Mesothelial cell of epicardium (in vitro differentiated cells): ENCODE results near the gene TRIM8. TPM values are rescaled to one million over a fixed set of nuclear protein-coding genes. Genes with fewer than 3 reads are reported as not detected.
A peak's percentile ranks its signal among the peaks of the same experiment; 100 is the strongest.

Experiments used
- DNase-seq, 2 experiments: peaks; one replicate each; pipeline ENCODE4 v3.0.0; 2021; ENCODE audit warnings: low spot score in 2 of 2; ENCODE audit not compliant: unreplicated experiment in 2 of 2
- H3K27ac Mint-ChIP-seq: 2 replicates; pipeline ENCODE4 v1.8.0; 2021; ENCODE audit warnings: mixed read lengths
- H3K27me3 Mint-ChIP-seq: 2 replicates; pipeline ENCODE4 v1.8.0; 2021; ENCODE audit warnings: low read depth, mixed read lengths
- H3K36me3 Mint-ChIP-seq: 2 replicates; pipeline ENCODE4 v1.8.0; 2021; ENCODE audit warnings: mixed read lengths
- H3K4me1 Mint-ChIP-seq: 2 replicates; pipeline ENCODE4 v1.8.0; 2021; ENCODE audit warnings: mixed read lengths
- H3K4me3 Mint-ChIP-seq: 2 replicates; pipeline ENCODE4 v1.8.0; 2021; ENCODE audit warnings: mild to moderate bottlenecking, moderate library complexity, mixed read lengths
- H3K9me3 Mint-ChIP-seq: 2 replicates; pipeline ENCODE4 v1.8.0; 2021; ENCODE audit warnings: mixed read lengths
- CTCF ChIP-seq: fragments of 200-600 bp; sonication (generic); IDR thresholded peaks from one replicate; pipeline ENCODE4 v1.5.0; 2021; ENCODE audit warnings: antibody characterized with exemption; ENCODE audit not compliant: unreplicated experiment
- total RNA-seq: library from RNA; stranded (reverse); gene quantifications from 3 replicates; pipeline ENCODE4 v1.2.1, GENCODE V29; 2021

The TRIM8 gene
- total RNA-seq, 1 donor from 2014 or later: 79.2 TPM

GRCh38 chr10:102627291-102627735 is 17.0 kb upstream of the TRIM8 start:
- DNase-seq: no peak
- Mint-ChIP-seq H3K36me3 (peaks cover 18% of the 10 kb centered on the region), H3K27me3 (no peaks in the 10 kb centered on the region), H3K4me1 (peaks cover 57% of the 10 kb centered on the region), H3K4me3 (peak overlapping the region; percentile 46), H3K27ac (peak overlapping the region; percentile 100), H3K9me3 (no peaks in the 10 kb centered on the region)
- TF ChIP-seq CTCF: no peak

- Mint-ChIP-seq H3K27ac (peak overlapping the region; percentile 100), H3K4me1 (peaks cover 62% of the 10 kb centered on the region), H3K4me3 (peak overlapping the region; percentile 46), H3K36me3 (peaks cover 18% of the 10 kb centered on the region), H3K9me3 (no peaks in the 10 kb centered on the region), H3K27me3 (no peaks in the 10 kb centered on the region)
- no peak for DNase-seq
- TF ChIP-seq CTCF: no peak
Measured at GRCh38 chr10:102627736-102628293, 16.5 kb upstream of the TRIM8 start.

GRCh38 chr10:102628451-102628911 is 15.8 kb upstream of the TRIM8 start:
- Mint-ChIP-seq H3K27ac (peak overlapping the region; percentile 100), H3K4me1 (peaks cover 69% of the 10 kb centered on the region), H3K4me3 (no peak overlapping the region), H3K9me3 (no peaks in the 10 kb centered on the region), H3K36me3 (peaks cover 14% of the 10 kb centered on the region), H3K27me3 (no peaks in the 10 kb centered on the region)
- no peak for DNase-seq
- TF ChIP-seq CTCF: no peak

- peak overlapping the region; percentile 100 for H3K27ac Mint-ChIP-seq
- H3K4me3 Mint-ChIP-seq: no peak overlapping the region
- H3K36me3 Mint-ChIP-seq: peaks cover 5% of the 10 kb centered on the region
- H3K9me3 Mint-ChIP-seq: no peaks in the 10 kb centered on the region
- no peaks in the 10 kb centered on the region for H3K27me3 Mint-ChIP-seq
- H3K4me1 Mint-ChIP-seq: peaks cover 79% of the 10 kb centered on the region
- no peak for TF ChIP-seq CTCF
- no peak for DNase-seq
Measured at GRCh38 chr10:102629661-102630614, 14.3 kb upstream of the TRIM8 start.

GRCh38 chr10:102630663-102631062 is 13.6 kb upstream of the TRIM8 start:
- Mint-ChIP-seq H3K27ac (peak overlapping the region; percentile 100), H3K9me3 (no peaks in the 10 kb centered on the region), H3K4me3 (no peak overlapping the region), H3K36me3 (peaks cover 5% of the 10 kb centered on the region), H3K4me1 (peaks cover 81% of the 10 kb centered on the region), H3K27me3 (no peaks in the 10 kb centered on the region)
- no peak for DNase-seq
- no peak for TF ChIP-seq CTCF
